ENCODE measurements around the gene ICAM4.

DNA sequence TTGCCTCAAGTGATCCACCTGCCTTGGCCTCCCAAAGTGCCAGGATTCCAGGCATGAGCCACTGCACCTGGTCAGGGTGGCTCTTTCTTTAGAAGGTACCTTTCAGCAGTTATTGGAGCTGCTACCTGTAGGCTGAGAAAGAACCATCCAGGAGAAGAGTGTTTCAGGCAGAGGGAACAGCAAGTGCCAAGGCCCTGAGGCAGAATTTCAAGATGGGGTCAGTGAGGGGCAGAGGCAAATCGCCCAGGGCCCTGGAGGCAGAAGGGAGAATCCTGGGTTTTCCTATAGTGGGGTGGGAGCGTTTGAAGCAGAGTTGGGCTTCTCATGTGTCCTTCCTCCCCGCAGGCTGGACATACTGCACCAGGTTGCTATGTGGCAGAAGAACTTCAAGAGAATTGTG, 32.5 kb upstream of the ICAM4 start:
- TF ChIP-seq KDM4B (IDR thresholded peaks at IDR 0.05; ENCODE audit: borderline replicate concordance in 2 of 2, low read depth in 1 of 2), result no peak
- TF ChIP-seq, protein P1, sequence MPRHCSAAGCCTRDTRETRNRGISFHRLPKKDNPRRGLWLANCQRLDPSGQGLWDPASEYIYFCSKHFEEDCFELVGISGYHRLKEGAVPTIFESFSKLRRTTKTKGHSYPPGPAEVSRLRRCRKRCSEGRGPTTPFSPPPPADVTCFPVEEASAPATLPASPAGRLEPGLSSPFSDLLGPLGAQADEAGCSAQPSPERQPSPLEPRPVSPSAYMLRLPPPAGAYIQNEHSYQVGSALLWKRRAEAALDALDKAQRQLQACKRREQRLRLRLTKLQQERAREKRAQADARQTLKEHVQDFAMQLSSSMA (CRISPR knock-in tag; IDR thresholded peaks at IDR 0.05), result no peak
- TF ChIP-seq CEBPB (tag; IDR thresholded peaks at IDR 0.05), result no peak
- no peak for TF ChIP-seq POLR2AphosphoS5 (IDR thresholded peaks at IDR 0.05; ENCODE audit: control insufficient read depth, insufficient read depth, low read depth, low read length)
- no peak for TF ChIP-seq NR1H2 (CRISPR knock-in tag; IDR thresholded peaks at IDR 0.05)
- no peak for TF ChIP-seq HNRNPK (IDR thresholded peaks at IDR 0.05; ENCODE audit: low read depth, low read length, poor library complexity, severe bottlenecking)
- no peak for TF ChIP-seq ZNF175 (CRISPR knock-in tag; IDR thresholded peaks at IDR 0.05; ENCODE audit: low read depth)
- no peak for TF ChIP-seq GATAD2A (IDR thresholded peaks at IDR 0.05)
- TF ChIP-seq ZFP30 (CRISPR knock-in tag; IDR thresholded peaks at IDR 0.05; ENCODE audit: borderline replicate concordance), result no peak
- no peak for TF ChIP-seq CREM (IDR thresholded peaks at IDR 0.05; ENCODE audit: low read depth)
- no peak for TF ChIP-seq NFRKB (IDR thresholded peaks at IDR 0.05; ENCODE audit: low read depth)
- TF ChIP-seq PHF21A (IDR thresholded peaks at IDR 0.05; ENCODE audit: borderline replicate concordance, low read depth), result no peak
- no peak for TF ChIP-seq POLR2A (conservative IDR thresholded peaks at IDR 0.05)
